GM12878 (cell line): ENCODE data around the gene TMEM212. TPM values are rescaled to one million over a fixed set of nuclear protein-coding genes. Genes with fewer than 3 reads are reported as not detected.

Experiments used
- ATF3 ChIP-seq: IDR thresholded peaks from 2 replicates; pipeline ENCODE4 v1.6.1; 2011; ENCODE audit warnings: low read depth, mild to moderate bottlenecking, low read length, moderate library complexity, borderline replicate concordance; ENCODE audit errors: extremely low read depth
- CREM ChIP-seq: IDR thresholded peaks from 2 replicates; pipeline ENCODE4 v1.6.1; 2014; ENCODE audit warnings: antibody characterized with exemption, low read depth
- CUX1 ChIP-seq: IDR thresholded peaks from 2 replicates; pipeline ENCODE4 v1.6.1; 2012; ENCODE audit warnings: improper control_type of control experiment, low read depth, low read length; ENCODE audit not compliant: insufficient replicate concordance
- MEF2A ChIP-seq: IDR thresholded peaks from 2 replicates; pipeline ENCODE4 v1.6.1; 2011; ENCODE audit warnings: low read depth, mild to moderate bottlenecking, low read length, moderate library complexity; ENCODE audit not compliant: insufficient read depth
- MXI1 ChIP-seq: fragments of 150-350 bp; IDR thresholded peaks from 2 replicates; pipeline ENCODE4 v1.6.1; 2011; ENCODE audit warnings: low read depth, mild to moderate bottlenecking, inconsistent platforms, low read length, improper control_type of control experiment
- NR2C1 ChIP-seq: fragments of 450-650 bp; IDR thresholded peaks from 2 replicates; pipeline ENCODE4 v1.6.1; 2017; ENCODE audit warnings: antibody characterized with exemption, mild to moderate bottlenecking, moderate library complexity
- NR2F1 ChIP-seq: fragments of 450-650 bp; conservative IDR thresholded peaks from 2 replicates; pipeline ENCODE4 v1.6.1; 2017; ENCODE audit warnings: mild to moderate bottlenecking
- PAX8 ChIP-seq: fragments of 450-650 bp; IDR thresholded peaks from 2 replicates; pipeline ENCODE4 v1.6.1; 2017; ENCODE audit warnings: mild to moderate bottlenecking, moderate library complexity
- POLR2AphosphoS5 ChIP-seq: IDR thresholded peaks from 2 replicates; pipeline ENCODE4 v1.6.1; 2011; ENCODE audit warnings: mild to moderate bottlenecking, low read length, inconsistent platforms
- RB1 ChIP-seq: fragments of 450-650 bp; formaldehyde crosslinking; IDR thresholded peaks from 2 replicates; pipeline ENCODE4 v1.6.1; 2017; ENCODE audit warnings: mild to moderate bottlenecking, borderline replicate concordance
- SMAD1 ChIP-seq: fragments of 450-650 bp; IDR thresholded peaks from 2 replicates; pipeline ENCODE4 v1.6.1; 2018; ENCODE audit warnings: mild to moderate bottlenecking, low read depth; ENCODE audit not compliant: partially characterized antibody
- SMAD5 ChIP-seq: IDR thresholded peaks from 2 replicates; pipeline ENCODE4 v1.6.1; 2016; ENCODE audit warnings: antibody characterized with exemption, low read depth
- SMARCA5 ChIP-seq: fragments of 450-650 bp; IDR thresholded peaks from 2 replicates; pipeline ENCODE4 v1.6.1; 2017; ENCODE audit warnings: mild to moderate bottlenecking
- SPI1 ChIP-seq: IDR thresholded peaks from 2 replicates; pipeline ENCODE4 v1.6.1; 2011; ENCODE audit warnings: low read depth, mild to moderate bottlenecking, low read length, moderate library complexity, borderline replicate concordance; ENCODE audit not compliant: insufficient read depth
- SRF ChIP-seq, 2 experiments: IDR thresholded peaks; 2 replicates each; pipeline ENCODE4 v1.6.1; 2011; ENCODE audit warnings: low read depth in 2 of 2, low read length in 2 of 2, mild to moderate bottlenecking in 1 of 2, moderate library complexity in 1 of 2
- TCF12 ChIP-seq: IDR thresholded peaks from 2 replicates; pipeline ENCODE4 v1.6.1; 2011; ENCODE audit warnings: low read depth, mild to moderate bottlenecking, low read length
- ZBTB40 ChIP-seq: fragments of 450-650 bp; IDR thresholded peaks from 2 replicates; pipeline ENCODE4 v1.6.1; 2016; ENCODE audit warnings: mild to moderate bottlenecking, moderate library complexity, borderline replicate concordance
- ZNF207 ChIP-seq: fragments of 450-650 bp; IDR thresholded peaks from 2 replicates; pipeline ENCODE4 v1.6.1; 2014; ENCODE audit warnings: antibody characterized with exemption, mild to moderate bottlenecking, borderline replicate concordance
- polyA plus RNA-seq, 11 experiments: library from polyadenylated mRNA; depleted of rRNA in 4 of 11; unstranded in 6 of 11; stranded (reverse) in 5 of 11; fragments of >200 nt; fragmentation: Nextera tagmentation in 4 of 11; fragmentation: Illumina TruSeq in 1 of 11; extraction: Ambion mirVana in 4 of 11; extraction: Trizol in 1 of 11; gene quantifications; 1 replicate in 1 of 11; 2 replicates in 10 of 11; pipeline versions ENCODE4 v1.2.1 to v1.2.3, GENCODE V29; 2011 to 2016; ENCODE audit warnings: inconsistent platforms in 2 of 11, missing spikeins in 2 of 11, low read depth in 1 of 11
- total RNA-seq, 4 experiments: library from RNA; depleted of rRNA in 3 of 4; stranded (reverse); fragments of >200 nt in 3 of 4; fragmentation: Illumina TruSeq in 1 of 4; extraction: Trizol in 1 of 4; gene quantifications; 2 replicates each; pipeline versions ENCODE4 v1.2.1 to v1.2.3, GENCODE V29; 2013 to 2021

TMEM212 gene
- total and polyA plus RNA-seq, 10 of the 15 experiments (the other 5 are each of a cell fraction or from before 2014, with no cell fraction given): not detected

GRCh38 chr3:171802590-171802956 is 40.6 kb upstream of the TMEM212 start (continued):
- TF ChIP-seq TCF12 (peak; percentile 18; the same call in 1 of the 2 replicates), SPI1 (peak; percentile 4; the same call in 1 of the 2 replicates), ZBTB40 (no peak), ATF3 (no peak), NR2C1 (no peak), SMARCA5 (0 out of 2 replicates have a peak, but pooled peaks have one; percentile 6), NR2F1 (peak; percentile 41), SMAD5 (no peak), MXI1 (0 out of 2 replicates have a peak, but pooled peaks have one; percentile 3), CUX1 (peak; percentile 81), MEF2A (no peak), ZNF207 (no peak), SMAD1 (peak; percentile 93), PAX8 (no peak), CREM (no peak), RB1 (peak; percentile 58; the same call in 1 of the 2 replicates), SRF (IDR thresholded peaks at IDR 0.05; ENCODE audit: low read depth in 2 of 2, low read length in 2 of 2) (no peak), POLR2AphosphoS5 (peak; percentile 70)
